NCI-H2227 (cell line): ENCODE results near the gene CNGA2.

ENCODE experiments used
- DNase-seq: peaks from one replicate; lab custom pipeline; 2025; ENCODE audit not compliant: unreplicated experiment; lab: John Stamatoyannopoulos, UW

CNGA2 gene

DNA sequence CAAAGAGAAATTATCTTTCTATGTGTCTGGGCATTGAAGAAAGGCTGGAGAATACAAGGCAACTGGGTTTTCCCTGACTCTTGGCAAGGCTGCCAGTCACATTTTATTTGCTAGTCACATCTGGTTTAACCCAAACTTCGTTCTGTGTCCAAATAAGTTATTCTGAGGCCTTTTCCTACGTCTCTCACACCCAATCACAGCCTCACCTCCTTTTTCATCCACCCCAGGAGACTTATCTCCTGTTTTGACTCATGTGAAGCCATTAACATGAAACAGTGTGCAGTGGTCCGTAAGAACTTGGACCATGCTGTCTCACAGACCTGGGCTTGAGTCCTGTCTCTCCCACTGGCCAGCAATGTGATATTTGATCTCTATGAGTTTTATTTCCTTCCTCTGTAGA lies 59.3 kb downstream of the CNGA2 start:
- DNase-seq = no peak
